Endothelial cell of umbilical vein (primary cell): Measurements from ENCODE around the gene SLC25A43. TPM values are rescaled to one million over a fixed set of nuclear protein-coding genes. Genes with fewer than 3 reads are reported as not detected.

Source experiments
- BruUV-seq: library from RNA; stranded (reverse); fragments of 400-500 nt; replicated peaks from 2 replicates; lab custom pipeline; 2021; lab: Mats Ljungman, UMichigan
- CTCF ChIA-PET: fragments of 300-600, 350-600 bp; sonication (Branson Sonifier 250); formaldehyde crosslinking; loops from one replicate; lab custom pipeline; 2021; ENCODE audit warnings: antibody characterized with exemption, inconsistent platforms; lab: Charles Lee
- POLR2A ChIA-PET: fragments of 300-600, 350-600 bp; sonication (Branson Sonifier 250); formaldehyde crosslinking; loops from one replicate; lab custom pipeline; 2021; ENCODE audit warnings: antibody characterized with exemption, inconsistent platforms; lab: Charles Lee
- DNase-seq: peaks from one replicate; pipeline ENCODE4 v3.0.0-alpha.2; 2011; ENCODE audit warnings: low read depth, low spot score
- FAIRE-seq: peaks from 2 replicates; lab custom pipeline; 2011; peaks lifted over from hg19 to GRCh38; lab: Jason Lieb, UNC
- H2AFZ ChIP-seq: 2 replicates; pipeline ENCODE4 v1.6.0; 2012; ENCODE audit warnings: low read depth, low read length, control low read depth, inconsistent platforms
- H3K27ac ChIP-seq: 2 replicates; pipeline ENCODE4 v1.5.1; 2011; ENCODE audit warnings: low read depth, mild to moderate bottlenecking, control low read depth, low read length, moderate library complexity; ENCODE audit not compliant: insufficient read depth
- H3K27me3 ChIP-seq, 2 experiments: 2 replicates each; pipeline versions ENCODE4 v1.6.0 to v1.6.1; 2011; ENCODE audit warnings: low read length in 2 of 2, mixed read lengths in 1 of 2; ENCODE audit not compliant: control insufficient read depth in 2 of 2, insufficient read depth in 2 of 2
- H3K36me3 ChIP-seq, 2 experiments: 2 replicates in 1 of 2; 3 replicates in 1 of 2; pipeline ENCODE4 v1.5.1; 2011; ENCODE audit warnings: low read length in 2 of 2, mild to moderate bottlenecking in 1 of 2, moderate library complexity in 1 of 2; ENCODE audit not compliant: control insufficient read depth in 2 of 2, insufficient read depth in 2 of 2; ENCODE audit errors: extremely low read depth in 1 of 2
- H3K4me1 ChIP-seq: 3 replicates; pipeline ENCODE4 v1.5.1; 2011; ENCODE audit warnings: mild to moderate bottlenecking, low read length; ENCODE audit not compliant: control insufficient read depth, insufficient read depth; ENCODE audit errors: extremely low read depth
- H3K4me2 ChIP-seq: 2 replicates; pipeline ENCODE4 v1.6.1; 2011; ENCODE audit warnings: low read length, control low read depth, mixed read lengths; ENCODE audit not compliant: insufficient read depth
- H3K4me3 ChIP-seq, 3 experiments: fragments of 200-600 bp in 1 of 3; sonication (generic), shearing (Covaris generic) in 1 of 3; replicated peaks in 1 of 3; 2 replicates each; pipeline ENCODE4 v1.5.1; 2011 to 2016; ENCODE audit warnings: control low read depth in 3 of 3, low read length in 3 of 3, mild to moderate bottlenecking in 2 of 3, inconsistent platforms in 1 of 3, low read depth in 1 of 3, moderate library complexity in 1 of 3; ENCODE audit not compliant: insufficient read depth in 1 of 3
- H3K79me2 ChIP-seq: 2 replicates; pipeline ENCODE4 v1.6.0; 2012; ENCODE audit warnings: low read length, inconsistent platforms; ENCODE audit not compliant: control insufficient read depth, insufficient read depth
- H3K9ac ChIP-seq: replicated peaks from 2 replicates; pipeline ENCODE3; 2011; ENCODE audit warnings: low read length, control low read depth; ENCODE audit not compliant: insufficient read depth; ENCODE audit errors: extremely low read depth
- H3K9me1 ChIP-seq: replicated peaks from 3 replicates; pipeline ENCODE4 v1.6.0; 2011; ENCODE audit warnings: mild to moderate bottlenecking, low read length; ENCODE audit not compliant: control insufficient read depth, insufficient read depth; ENCODE audit errors: extremely low read depth
- H3K9me3 ChIP-seq: replicated peaks from 2 replicates; pipeline ENCODE4 v1.5.1; 2012; ENCODE audit warnings: low read length, inconsistent platforms; ENCODE audit not compliant: control insufficient read depth, insufficient read depth
- H4K20me1 ChIP-seq: replicated peaks from 2 replicates; pipeline ENCODE3; 2011; ENCODE audit warnings: mild to moderate bottlenecking, low read length; ENCODE audit not compliant: control insufficient read depth, insufficient read depth; ENCODE audit errors: extremely low read depth
- EZH2 ChIP-seq: IDR thresholded peaks from 2 replicates; pipeline ENCODE4 v1.6.1; 2012; ENCODE audit warnings: borderline replicate concordance, low read depth, mild to moderate bottlenecking, moderate library complexity, low read length, inconsistent platforms; ENCODE audit not compliant: severe bottlenecking
- FOS ChIP-seq: IDR thresholded peaks from 2 replicates; pipeline ENCODE4 v1.6.1; 2011; ENCODE audit warnings: mild to moderate bottlenecking, low read length, moderate library complexity, borderline replicate concordance; ENCODE audit not compliant: insufficient read depth
- MYC ChIP-seq: IDR thresholded peaks from one replicate; pipeline ENCODE4 v1.6.1; 2011; ENCODE audit warnings: mild to moderate bottlenecking, low read depth, low read length
- POLR2A ChIP-seq: IDR thresholded peaks from 2 replicates; pipeline ENCODE4 v1.6.1; 2012; ENCODE audit warnings: low read depth, mild to moderate bottlenecking, control low read depth, low read length
- POLR2AphosphoS5 ChIP-seq: IDR thresholded peaks from 2 replicates; pipeline ENCODE4 v1.6.1; 2012; ENCODE audit warnings: low read depth, mild to moderate bottlenecking, control low read depth, low read length, moderate library complexity; ENCODE audit not compliant: insufficient read depth
- dilution Hi-C: fragments of 300-500 bp; cut with MboI; formaldehyde crosslinking; loops from one replicate; pipeline ENCODE4 v1.15.0; 2019; ENCODE audit warnings: low sequenced_read_pairs; ENCODE audit not compliant: extremely low pct_ligation_motif_present
- intact Hi-C: fragments of 100-400 bp; cut with micrococcal nuclease; formaldehyde crosslinking; loops from one replicate; pipeline ENCODE4 v1.10.0; 2022
- polyA plus RNA-seq, 4 experiments: library from polyadenylated mRNA; depleted of rRNA in 3 of 4; stranded (reverse) in 3 of 4; unstranded in 1 of 4; fragments of >200 nt; gene quantifications; 2 replicates each; pipeline versions ENCODE4 v1.2.1 to v1.2.3, GENCODE V29; 2011 to 2012; ENCODE audit warnings: missing spikeins in 1 of 4
- total RNA-seq: library from RNA; stranded (reverse); gene quantifications from 2 replicates; pipeline ENCODE4 v1.2.3, GENCODE V29; 2021

The SLC25A43 gene
- total and polyA plus RNA-seq, 2 donors (not counting 3 experiments of a cell fraction or from before 2014, with no cell fraction given), result 7.2 to 11.5 TPM

- BruUV-seq, result no TSS peak
- H3K79me2 ChIP-seq, result no peaks in the 10 kb centered on the region
- no peaks in the 10 kb centered on the region for H3K4me1 ChIP-seq
- dilution Hi-C loops (no loop called here), intact Hi-C loops (no loop called here)
- H3K4me3 ChIP-seq, result no peak overlapping the region
- H3K9ac ChIP-seq, result no peak overlapping the region
- TF ChIP-seq MYC (no peak), EZH2 (no peak), FOS (no peak), POLR2A (no peak), POLR2AphosphoS5 (no peak)
- no peaks in the 10 kb centered on the region for H3K9me1 ChIP-seq
- no peak overlapping the region for H2AFZ ChIP-seq
- ChIA-PET POLR2A (no interaction called here), CTCF (no interaction called here)
- H3K9me3 ChIP-seq, result no peaks in the 10 kb centered on the region
- H3K4me2 ChIP-seq, result no peak overlapping the region
- FAIRE-seq (no peak), DNase-seq (no peak)
- H3K27ac ChIP-seq, result no peak overlapping the region
- H4K20me1 ChIP-seq, result no peaks in the 10 kb centered on the region
- no peaks in the 10 kb centered on the region for H3K36me3 ChIP-seq
- H3K27me3 ChIP-seq, result no peaks in the 10 kb centered on the region
Observed at GRCh38 chrX:119421016-119421705, 22.0 kb downstream of the SLC25A43 start.

GRCh38 chrX:119423631-119424030, 24.5 kb downstream of the SLC25A43 start:
- Histone ChIP-seq H3K4me2 (no peak overlapping the region), H3K9me3 (no peaks in the 10 kb centered on the region), H3K4me3 (no peak overlapping the region), H4K20me1 (no peaks in the 10 kb centered on the region), H2AFZ (no peak overlapping the region), H3K27ac (no peak overlapping the region), H3K9me1 (no peaks in the 10 kb centered on the region), H3K27me3 (no peaks in the 10 kb centered on the region), H3K79me2 (no peaks in the 10 kb centered on the region), H3K36me3 (no peaks in the 10 kb centered on the region), H3K4me1 (no peaks in the 10 kb centered on the region), H3K9ac (no peak overlapping the region)
- FAIRE-seq, result no peak
- DNase-seq, result peak; percentile 18
- no TSS peak for BruUV-seq
- no peak for TF ChIP-seq POLR2AphosphoS5
- CTCF ChIA-PET, result no interaction called here
- intact Hi-C loops (no loop called here), dilution Hi-C loops (no loop called here)
- POLR2A ChIA-PET, result interaction anchor here (0.6 kb wide), 1 partner anchor 35 kb away, joined by 3 read pairs; no protein-coding TSS in a partner anchor
